ENCODE data around the gene INS.
A peak's percentile ranks its signal among the peaks of the same experiment; 100 is the strongest.

- peak; percentile 72 to 89 (median 86) for TF ChIP-seq CTCF (IDR thresholded peaks at IDR 0.05)
- TF ChIP-seq POLR2AphosphoS5 (IDR thresholded peaks at IDR 0.05): no peak
- no peak for TF ChIP-seq POLR2A (IDR thresholded peaks at IDR 0.05)
- TF ChIP-seq EP300 (IDR thresholded peaks at IDR 0.05; ENCODE audit: low read depth): no peak
Measured at GRCh38 chr11:2194877-2195755, 34.1 kb upstream of the INS start.

Measured in transverse colon (tissue), 4 donors.